8988T (cell line): ENCODE data around the gene SMURF1.
"Not testable (repeated sequence)": the region's sequence is repeated elsewhere in the genome, so short reads cannot be mapped to it uniquely, and the experiment has no call there.

Source experiments
- DNase-seq: peaks from one replicate; pipeline ENCODE4 v3.0.0; 2011

Gene SMURF1

DNA sequence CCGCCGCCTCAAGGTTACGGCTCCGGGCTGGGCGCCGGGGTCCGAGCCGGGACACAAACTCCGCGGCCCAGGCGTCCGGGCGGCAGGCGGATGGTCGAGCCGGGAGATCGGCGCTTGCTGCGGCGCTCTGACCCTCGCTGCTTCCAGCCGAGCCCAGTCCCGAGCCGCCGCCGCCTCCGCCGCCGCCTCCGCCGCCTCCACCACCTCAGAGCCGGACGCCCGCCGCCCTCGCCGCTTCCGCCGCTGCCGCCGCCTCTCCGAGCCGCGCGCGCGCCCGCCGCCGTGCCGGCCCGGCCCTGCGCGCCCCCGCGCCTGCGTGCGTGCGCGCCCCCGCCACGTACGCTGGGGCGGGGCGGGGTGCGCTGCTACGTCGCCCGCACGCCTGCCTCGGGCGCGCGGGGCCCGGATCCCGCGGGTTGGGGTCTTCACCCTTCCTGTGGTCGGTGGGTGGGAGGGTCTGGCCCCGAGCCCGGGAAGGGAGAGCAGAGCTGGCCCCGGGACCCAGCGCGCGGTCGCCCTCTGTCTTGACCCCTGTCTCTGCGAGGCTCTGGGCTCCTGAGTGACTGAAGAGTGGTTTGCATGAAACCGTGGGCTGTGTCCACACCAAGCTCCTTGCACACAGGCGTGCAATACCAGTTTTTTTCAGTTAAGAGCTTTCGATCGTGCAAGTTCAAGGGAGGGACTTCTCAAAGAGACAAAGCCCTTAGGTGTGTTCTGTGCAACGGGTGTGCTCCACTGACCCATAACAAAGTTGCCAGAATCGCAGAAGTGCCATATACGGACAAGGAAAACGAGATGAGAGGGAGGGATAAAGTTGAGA is at the start of gene SMURF1:
Gene SMURF1 (minus strand): TSS at position 256 of the 820 bp plus-strand sequence. CDS start 328 bp downstream, outside the sequence.
- DNase-seq, result peak; percentile 35

DNA sequence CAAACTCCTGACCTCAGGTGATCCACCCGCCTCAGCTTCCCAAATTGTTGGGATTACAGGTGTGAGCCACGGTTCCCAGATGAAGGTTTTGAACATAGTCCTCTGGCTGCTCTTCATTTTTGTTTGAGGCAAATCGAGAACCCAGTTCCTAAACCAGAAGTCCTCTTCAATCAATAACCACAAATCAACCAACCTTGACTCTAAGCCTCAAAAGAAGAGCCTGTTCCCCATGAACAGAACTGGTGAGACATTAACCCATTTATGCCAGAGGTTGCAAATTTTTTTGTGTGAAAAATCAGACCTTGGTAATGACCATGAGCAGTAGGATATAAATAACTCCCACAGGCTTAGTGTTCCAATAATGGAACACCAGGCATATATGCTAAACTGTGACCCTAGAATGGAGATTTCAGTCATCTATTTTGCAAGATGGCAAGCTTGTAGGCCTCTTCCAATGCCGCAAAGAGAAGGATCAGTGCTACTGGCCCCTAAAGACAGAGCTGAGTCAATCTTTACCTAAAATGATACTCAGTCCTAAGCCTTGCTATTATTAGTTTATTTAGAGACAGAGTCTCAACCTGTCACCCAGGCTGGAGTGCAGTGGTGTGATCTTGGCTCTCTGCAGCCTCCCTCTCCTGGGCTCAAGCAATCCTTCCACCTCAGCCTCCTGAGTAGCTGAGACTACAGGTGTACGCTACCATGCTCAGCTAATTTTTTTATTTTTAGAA is 48.1 kb upstream of the SMURF1 start:
- DNase-seq, result no peak

DNA sequence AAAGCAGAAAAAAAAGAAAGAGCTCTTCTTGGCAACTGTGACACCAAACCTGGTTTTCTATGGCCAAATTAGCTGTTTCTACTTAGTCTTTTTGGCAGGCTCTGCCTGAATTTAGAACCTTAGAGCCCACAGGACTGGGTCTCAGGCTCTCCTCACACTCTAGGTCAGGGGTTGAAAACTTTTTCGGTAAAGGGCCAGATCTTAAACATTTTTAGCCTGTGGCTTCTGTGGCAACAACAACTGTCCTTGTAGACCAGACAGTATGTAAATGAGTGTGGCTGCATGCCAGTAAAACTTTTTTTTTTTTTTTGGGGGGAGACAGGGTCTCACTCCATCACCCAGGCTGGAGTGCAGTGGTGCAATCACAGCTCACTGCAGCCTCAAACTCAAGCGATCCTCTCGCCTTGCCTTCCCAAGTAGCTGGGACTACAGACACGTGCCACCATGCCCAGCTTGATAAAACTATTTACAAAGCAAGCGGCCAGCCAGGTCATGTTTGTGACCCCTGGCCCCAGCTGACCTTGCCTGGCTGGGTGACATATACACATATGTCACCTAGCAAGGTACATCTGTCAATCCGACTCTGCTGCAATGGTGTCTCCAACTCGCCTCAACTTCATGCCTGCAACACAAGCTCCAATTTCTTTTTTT is 46.6 kb upstream of the SMURF1 start:
- no peak for DNase-seq

DNA sequence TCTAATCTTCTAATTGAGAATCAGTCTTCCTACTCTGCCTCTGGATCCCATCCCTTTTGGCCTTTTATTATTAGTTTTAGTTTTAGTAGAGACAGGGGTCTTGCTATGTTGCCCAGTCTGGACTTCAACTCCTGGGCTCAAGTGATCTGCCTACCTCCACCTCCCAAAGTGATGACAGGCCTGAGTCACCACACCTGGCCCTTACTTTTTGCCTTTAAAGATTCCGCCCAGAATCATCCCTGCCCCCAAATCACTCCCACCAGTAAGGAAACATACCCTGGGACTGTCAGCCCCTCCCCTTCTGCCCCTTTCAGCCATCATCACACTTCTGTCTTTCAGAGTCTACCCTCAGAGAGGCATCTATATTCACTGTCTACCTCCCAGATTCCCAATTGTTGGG is 45.3 kb upstream of the SMURF1 start:
- DNase-seq, result no peak

DNA sequence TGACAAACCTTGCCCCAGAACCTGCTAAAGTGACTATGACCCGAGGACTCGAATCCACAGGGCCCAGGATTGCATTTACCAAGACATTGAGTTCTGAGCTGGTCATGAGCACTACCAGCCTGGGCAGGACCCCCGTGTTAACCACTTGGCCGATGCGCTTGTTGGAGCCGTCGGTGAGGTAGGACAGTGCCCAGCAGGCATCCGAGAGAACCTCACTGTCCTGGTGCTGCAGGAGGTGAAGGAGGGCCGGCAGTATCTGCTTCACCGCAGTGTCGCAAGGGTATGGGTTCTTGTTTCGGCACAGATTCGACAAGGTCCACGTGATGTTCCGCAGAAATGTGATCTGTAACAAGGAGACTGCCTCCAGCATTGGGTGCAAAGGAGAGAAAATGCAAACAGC is 44.3 kb upstream of the SMURF1 start:
- DNase-seq, result no peak

DNA sequence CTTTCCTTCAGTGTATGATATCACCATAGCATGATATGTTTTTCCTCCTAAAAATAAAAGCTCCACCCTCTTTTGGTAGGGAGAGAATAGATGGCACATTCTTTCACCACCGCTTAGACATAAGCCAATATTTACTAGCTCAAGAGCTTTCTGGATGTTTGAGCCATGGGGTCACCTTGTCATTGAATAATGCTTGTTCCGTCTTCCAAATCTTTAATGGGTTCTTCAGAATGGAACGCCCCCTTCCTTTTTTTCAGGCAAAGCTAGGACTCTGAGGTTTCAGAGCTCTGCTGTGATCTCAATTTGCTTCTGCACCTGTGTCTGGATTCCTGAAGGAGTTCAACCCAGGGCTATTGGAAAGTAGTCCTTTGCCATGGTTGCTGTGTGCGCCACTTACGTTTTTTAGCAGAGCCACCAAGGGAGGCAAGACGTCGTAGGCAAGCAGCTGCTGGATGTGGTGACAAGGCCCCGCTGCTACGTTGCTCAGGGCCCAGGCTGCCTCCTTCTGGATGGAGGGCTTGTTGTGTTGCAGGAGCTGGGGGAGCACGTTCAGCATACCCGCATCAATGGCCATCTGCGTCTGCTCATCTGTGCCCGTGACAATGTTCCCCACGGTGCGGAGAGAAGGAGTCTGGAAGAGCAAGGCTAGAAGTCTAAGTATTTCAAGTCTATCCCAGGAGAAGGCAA is 40.8 kb upstream of the SMURF1 start:
- no peak for DNase-seq

DNA sequence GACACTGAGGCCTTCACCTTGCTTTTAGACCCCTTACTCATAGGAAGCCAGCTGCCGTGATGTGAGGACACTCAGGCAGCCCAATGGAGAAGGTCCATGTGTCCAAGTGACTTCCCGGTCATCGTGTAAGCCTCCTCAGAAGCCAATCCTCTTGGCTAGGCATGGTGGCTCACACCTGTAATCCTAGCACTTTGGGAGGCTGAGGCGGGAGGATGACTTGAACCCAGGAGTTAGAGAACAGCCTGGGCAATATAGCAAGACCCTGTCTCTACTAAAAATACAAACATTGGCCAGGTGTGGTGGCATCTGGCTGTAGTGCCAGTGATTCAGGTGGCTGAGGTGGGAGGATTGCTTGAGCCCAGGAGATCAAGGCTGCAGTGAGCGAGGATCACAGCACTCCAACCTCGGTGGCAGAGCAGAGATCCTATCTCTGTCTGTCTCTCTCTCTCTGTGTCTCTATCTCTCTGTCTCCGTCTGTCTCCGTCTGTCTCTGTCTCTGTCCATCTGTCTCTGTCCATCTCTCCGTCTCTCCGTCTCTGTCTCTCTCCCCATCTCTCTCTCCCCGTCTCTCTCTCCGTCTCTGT is 36.3 kb upstream of the SMURF1 start:
- DNase-seq, result no peak

DNA sequence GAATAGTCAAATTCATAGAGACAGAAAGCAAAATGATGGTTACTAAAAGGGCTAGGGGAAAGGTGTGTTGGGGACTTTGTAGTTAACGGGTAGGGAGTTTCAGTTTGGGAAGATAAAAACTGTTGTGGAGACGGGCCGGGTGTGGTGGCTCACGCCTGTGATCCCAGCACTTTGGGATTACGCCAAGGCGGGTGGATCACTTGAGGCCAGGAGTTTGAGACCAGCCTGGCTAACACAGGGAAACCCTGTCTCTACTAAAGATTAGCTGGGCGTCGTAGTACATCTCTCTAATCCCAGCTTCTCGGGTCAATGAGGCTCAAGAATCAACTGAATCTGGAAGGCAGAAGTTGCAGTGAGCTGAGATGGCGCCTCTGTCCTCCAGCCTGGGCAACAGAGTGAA is 33.3 kb upstream of the SMURF1 start:
- DNase-seq, result no peak

DNA sequence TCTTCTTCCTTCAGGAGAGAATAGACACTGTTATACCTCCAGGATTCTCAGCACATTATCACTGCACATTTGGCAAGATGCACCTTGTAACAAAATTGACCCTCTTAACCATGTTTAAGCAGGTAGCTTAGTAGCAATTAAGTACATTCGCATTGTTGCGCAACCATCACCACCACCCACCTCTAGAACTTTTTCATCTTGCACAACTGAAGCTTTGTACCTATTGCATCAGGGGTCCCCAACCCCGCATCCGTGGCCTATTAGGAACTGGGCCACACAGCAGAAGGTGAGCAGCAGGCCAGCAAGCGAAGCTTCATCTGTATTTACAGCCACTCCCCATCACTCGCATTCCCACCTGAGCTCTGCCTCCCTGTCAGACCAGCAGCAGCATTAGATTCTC is 29.9 kb upstream of the SMURF1 start:
- DNase-seq, result no peak

DNA sequence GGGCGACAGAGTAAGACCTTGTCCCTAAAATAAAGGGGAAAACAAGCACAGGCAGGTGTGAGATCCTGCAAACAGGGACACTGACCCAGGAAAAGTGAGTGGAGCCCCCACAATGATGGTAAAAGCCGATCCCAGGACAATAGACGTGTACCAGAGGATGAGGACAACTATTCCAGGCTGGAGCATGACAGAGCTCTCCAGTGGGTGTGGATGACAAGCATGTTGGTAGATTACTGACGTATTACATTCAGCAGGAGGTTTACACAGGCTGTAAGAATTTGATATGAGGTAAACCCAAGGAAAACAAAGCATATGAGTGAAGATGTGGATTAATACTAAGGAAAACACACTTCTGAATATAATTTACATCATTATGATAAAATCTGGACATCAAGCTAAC is 27.8 kb upstream of the SMURF1 start:
- no peak for DNase-seq

DNA sequence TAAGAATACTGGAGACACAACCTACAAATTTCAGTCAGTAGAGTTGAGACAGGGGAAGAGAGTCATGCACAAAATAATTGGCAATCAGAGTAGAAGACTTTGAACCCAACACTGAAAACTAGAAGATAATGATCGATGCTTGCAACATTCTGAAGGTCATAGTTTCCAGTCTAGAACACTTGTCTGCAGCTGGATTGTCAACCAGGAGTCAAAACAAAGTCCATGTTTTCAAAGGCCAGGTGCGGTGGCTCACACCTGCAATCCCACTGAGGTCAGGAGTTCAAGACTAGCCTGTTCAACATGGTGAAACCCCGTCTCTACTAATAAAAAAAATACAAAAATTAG is 26.8 kb upstream of the SMURF1 start:
- no peak for DNase-seq

DNA sequence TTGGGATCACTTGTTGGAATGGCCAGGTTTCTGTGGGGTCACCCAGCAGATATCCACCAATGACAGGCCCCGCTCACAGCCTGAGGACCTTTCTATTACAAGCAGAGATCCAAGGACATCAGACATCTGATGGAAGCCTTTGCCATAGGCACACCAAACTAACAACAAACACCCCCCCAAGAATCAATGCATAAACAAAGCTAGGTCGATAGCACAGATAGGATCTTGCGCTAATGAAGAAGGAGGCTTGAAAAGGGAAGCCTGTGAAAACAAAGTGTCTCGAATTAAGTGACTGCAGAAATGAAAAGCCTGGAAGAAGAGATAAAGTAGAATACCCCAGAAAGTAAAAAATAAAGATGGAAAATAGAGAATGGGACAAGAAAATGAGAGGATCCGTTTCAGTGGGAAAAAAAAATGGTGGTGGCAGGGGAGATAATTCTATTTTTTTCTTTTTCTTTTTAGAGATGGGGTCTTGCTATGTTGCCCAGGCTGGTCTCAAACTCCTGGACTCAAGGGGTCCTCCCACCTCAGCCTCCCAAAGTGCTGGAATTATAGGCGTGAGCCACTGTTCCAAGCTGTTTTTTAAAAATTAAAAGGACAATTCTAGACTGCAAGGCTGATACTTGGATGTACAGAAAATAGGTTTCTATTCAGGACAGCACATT is 26.3 kb upstream of the SMURF1 start:
- no peak for DNase-seq

DNA sequence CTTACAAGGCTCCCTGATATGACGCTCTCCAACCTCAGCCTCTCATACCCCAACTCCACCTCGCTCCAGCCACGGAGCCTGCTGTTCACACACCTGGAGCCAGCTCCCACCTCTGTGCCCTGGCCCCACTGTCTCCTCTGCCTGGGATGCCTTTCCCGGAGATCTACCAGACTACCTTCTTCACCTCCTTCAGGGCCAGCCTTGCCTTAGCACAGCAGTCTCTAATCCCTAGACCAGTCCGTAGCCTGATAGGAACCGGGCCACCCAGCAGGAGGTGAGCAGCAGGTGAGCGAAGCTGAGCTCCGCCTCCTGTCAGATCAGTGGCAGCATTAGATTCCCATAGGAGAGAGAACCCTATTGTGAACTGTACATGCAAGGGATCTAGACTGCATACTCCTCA is 23.2 kb upstream of the SMURF1 start:
- no peak for DNase-seq

DNA sequence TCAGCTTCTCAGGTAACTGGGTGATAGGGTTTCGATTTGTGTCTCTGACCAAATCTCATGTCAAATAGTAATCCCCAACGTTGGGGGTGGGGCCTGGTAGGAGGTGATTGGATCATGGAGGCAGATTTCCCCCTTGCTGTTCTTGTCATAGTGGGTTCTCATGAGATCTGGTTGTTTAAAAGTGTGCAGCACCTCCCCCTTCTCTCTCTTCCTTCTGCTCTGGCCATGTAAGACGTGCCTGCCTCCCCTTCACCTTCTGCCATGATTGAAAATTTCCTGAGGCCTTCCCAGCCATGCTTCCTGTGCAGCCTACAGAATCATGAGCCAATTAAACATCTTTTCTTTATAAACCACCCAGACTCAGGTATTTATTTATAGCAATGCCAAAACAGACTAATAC is 21.9 kb upstream of the SMURF1 start:
- DNase-seq, result no peak

DNA sequence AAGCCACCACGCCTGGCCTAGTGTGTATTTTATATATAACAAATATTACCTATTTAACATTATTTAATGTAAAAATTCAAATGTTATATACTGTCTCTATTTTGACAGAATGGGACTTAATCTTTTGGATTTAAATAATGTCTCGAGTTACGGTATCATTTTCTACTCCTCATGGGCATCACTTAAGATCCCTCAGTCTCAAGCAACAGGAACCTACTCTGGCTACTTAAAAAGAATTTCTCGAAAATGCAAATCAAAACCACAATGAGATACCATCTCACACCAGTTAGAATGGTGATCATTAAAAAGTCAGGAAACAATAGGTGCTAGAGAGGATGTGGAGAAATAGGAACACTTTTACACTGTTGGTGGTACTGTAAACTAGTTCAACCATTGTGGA is 19.8 kb upstream of the SMURF1 start:
- DNase-seq, result not testable (repeated sequence)

DNA sequence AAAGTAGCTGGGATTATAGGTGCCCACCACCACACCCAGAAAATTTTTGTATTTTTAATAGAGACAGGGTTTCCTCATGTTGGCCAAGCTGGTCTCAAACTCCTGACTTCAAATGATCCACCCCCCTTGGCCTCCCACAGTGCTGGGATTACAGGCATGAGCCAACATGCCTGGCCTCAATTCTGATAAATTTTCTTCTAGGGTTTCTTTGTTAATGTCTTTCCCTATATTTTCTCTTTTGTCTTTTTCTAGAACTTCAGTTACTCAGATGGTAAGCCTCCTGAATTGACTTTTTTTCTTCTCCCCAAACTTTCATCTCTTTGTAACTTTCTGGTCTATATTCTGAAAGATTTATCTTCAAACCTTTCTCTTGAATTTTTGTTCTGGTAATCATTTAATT is 12.7 kb upstream of the SMURF1 start:
- no peak for DNase-seq

DNA sequence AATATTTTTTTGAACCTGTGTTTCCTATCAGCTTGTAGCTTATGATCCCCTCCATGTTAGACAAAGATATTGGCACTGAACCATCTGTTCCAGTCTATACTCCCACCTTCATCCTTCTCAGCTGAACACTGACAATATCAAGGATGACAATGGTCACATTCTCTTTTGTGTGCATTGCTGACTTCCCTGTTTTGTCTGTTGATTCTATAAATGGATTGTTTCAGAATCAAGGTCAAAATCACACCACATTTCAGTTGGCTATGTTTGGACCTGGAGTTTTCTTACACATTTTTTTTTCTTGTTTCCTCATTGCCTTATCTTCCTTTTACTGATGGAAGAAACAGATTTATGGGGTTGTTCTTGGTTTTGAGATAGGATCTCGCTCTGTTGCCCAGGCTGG is 11.3 kb upstream of the SMURF1 start:
- DNase-seq, result no peak

DNA sequence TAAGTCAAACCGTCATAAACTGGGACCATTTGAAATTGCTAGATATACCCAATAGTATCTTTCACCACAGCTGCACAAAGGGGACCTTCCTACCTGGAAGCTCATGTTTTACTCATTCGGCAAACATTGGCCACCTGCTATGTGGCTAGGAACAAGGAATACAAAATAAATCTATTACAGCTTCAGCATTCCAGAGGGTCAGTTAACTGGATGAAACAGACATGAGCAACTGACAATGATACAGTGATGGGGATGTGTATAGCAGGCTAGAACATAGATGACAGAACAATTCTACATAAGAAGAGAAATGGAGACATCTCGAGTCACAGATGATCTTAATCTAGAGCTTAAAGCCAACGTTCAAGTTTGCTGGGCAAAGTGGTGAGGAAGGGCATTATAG is 3.1 kb upstream of the SMURF1 start:
- DNase-seq, result no peak

DNA sequence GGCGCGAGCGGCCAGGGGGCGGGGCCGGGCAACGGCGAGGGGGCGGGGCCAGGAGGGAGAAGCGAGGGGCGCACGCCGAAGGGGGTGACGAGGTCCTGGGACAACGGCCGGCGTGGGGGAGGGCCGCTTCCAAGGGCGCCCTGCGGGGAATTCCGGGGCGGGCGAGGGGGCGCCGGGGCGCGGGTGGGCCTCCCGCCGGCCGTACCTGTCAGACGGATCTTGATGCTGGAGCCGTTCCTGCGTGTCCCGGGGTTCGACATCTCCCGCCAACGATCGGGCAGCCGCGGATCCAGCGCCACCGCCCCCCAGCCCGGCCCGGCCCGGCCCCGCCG is 421 bp downstream of the SMURF1 start:
- DNase-seq, result peak; percentile 34

DNA sequence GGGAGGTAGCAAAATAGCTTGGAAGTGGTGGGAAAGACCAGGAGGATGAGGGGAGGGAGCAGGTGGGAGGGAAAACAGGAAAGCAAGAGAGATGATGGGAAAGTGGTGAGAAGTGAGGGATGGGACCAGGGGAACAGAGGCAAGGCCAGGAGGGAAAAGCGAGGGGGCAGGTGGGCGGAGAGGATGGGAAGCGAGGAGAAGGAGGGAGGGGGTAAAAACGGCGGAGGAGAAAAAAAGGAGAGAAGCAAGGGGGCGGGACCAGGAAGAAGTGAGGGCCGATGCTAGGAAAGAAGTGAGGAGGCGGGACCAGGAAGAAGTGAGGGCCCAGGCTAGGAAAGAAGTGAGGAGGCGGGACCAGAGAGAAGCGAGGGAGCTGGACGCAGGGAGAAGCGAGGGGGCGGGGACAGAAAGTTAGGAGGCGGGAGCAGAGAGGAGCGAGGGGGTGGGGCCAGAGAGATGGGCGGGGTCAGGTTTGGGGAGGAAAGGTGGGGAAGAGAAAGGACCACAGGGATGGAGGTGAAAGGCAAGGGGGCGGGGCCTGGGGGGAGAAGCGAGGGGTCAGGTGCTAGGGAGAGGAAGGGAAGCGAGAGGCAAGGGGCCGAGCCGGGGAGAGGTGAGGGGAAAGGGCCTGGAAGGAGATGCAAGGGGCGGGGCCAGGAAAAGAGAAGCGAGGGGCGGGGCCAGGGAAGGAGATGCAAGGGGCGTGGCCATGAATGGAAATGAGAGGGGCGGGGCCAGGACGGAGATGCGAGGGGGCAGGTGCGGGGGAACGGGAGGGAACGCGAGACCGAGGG is 984 bp downstream of the SMURF1 start:
- DNase-seq, result no peak

DNA sequence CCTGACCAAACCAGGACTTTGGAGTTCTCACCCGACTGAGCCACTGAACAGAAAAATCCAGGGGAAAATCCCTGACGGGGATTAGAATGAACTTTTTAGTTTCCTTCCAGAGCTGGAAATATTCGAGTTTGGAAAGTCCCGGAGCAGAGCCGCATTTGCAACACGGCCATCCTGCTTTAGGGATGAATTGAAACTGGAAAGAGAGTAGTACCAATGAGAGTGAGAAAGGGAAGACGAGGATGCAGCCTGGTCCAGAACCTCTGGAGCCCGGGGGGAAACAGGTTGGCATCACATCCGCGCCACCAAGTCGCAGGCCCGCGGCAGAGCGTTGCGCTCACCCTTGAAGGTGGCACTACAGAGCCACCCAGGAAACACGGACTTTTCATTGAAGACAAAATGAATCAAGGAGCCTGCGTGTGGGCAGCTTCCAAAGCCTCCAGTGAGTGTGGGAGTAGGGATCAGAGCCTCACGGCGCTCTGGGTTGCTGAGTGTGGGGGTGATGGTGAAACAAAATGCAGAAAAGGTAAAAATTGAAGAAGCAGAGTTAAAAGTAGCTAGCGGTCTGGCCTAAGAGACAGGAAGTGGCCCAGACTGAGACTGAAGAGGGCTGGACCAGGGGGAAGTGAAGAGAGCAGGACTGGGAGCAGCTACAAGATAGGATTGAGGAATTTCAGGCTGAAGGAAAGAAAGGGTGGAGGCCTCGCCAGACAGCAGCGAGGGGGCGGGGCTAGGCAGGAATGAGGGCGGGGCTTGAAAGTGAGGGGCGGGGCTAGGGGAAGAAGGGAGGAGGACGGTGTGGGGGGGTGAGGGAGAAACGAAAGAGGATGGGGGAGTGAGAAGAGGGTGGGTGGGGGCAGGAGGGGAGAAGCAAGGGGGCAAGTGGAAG is 1.8 kb downstream of the SMURF1 start:
- no peak for DNase-seq
